GM12801 (cell line): Measurements from ENCODE around the gene KLK6.

ENCODE experiments used
- TF ChIP-seq, protein P1 (sequence below): IDR thresholded peaks from one replicate; pipeline ENCODE4 v1.5.1; 2011; ENCODE audit warnings: control low read depth; ENCODE audit not compliant: insufficient read length; ENCODE audit errors: extremely low read depth

KLK6 gene

GRCh38 chr19:50943074-50943828 lies 26.1 kb downstream of the KLK6 start:
- TF ChIP-seq, protein P1, sequence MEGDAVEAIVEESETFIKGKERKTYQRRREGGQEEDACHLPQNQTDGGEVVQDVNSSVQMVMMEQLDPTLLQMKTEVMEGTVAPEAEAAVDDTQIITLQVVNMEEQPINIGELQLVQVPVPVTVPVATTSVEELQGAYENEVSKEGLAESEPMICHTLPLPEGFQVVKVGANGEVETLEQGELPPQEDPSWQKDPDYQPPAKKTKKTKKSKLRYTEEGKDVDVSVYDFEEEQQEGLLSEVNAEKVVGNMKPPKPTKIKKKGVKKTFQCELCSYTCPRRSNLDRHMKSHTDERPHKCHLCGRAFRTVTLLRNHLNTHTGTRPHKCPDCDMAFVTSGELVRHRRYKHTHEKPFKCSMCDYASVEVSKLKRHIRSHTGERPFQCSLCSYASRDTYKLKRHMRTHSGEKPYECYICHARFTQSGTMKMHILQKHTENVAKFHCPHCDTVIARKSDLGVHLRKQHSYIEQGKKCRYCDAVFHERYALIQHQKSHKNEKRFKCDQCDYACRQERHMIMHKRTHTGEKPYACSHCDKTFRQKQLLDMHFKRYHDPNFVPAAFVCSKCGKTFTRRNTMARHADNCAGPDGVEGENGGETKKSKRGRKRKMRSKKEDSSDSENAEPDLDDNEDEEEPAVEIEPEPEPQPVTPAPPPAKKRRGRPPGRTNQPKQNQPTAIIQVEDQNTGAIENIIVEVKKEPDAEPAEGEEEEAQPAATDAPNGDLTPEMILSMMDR, result no peak

- TF ChIP-seq, protein P1, result no peak
Measured at GRCh38 chr19:50939596-50939995, 29.8 kb downstream of the KLK6 start.

- TF ChIP-seq, protein P1, result no peak
Measured at GRCh38 chr19:50933640-50934039, 35.8 kb downstream of the KLK6 start.

GRCh38 chr19:50932690-50933083 lies 36.7 kb downstream of the KLK6 start:
- TF ChIP-seq, protein P1, result no peak

DNA sequence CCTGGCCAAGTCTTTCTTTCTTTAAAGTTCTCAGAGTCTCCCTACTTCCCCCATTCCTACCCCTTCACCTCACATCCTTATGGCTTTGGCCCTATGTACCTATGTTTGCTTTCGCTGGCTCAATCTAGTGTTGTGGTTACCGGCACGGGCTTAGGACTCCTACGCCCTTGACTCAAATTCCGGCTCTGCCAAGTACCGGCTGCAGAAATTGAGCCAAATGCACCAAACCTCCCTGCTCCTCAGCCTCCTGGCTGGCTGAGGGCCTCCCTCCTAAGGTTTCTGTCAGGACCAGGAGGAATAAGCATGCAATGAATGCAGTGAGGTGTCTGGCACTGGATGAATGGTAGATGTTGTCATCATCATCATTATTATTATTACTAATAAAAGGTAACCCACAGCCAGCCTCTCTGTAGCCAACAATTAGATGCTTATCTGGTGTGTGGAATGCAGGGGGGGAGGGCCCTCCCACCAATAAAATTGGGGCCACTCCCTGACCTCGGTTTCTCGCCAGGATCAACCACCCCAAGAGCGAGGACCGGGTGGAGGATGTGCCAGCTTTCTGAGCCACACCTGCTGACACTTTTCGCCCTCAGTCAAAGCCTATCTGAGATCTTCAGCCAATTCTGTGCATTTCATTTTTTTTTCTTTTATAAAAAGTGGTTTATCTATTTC lies 37.2 kb downstream of the KLK6 start:
- TF ChIP-seq, protein P1, result no peak

DNA sequence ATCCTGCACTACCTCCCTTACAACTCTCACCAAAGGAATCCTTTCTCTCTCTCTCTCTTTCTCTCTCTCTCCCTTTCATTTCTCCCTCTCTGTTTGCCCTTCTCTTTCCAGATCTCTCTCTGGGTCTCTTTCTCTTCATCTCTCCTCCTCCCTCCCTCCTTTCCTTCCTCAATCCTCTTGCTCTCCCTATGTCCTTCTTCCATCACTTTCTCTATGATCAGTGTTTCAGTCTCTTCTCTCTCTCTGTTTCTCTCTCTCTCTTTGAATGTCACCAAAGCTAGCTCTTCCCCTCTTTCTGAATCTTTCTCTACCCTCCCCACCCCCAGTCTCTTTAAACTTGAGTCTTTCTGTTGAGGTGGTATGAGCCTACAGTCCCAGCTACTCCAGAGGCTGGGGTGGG lies 38.4 kb downstream of the KLK6 start:
- TF ChIP-seq, protein P1, result no peak

- TF ChIP-seq, protein P1, result no peak
Measured at GRCh38 chr19:50928831-50929230, 40.6 kb downstream of the KLK6 start.
